HepG2 (cell line): ENCODE measurements around the gene CSPG5. TPM values are rescaled to one million over a fixed set of nuclear protein-coding genes. Genes with fewer than 3 reads are reported as not detected.
A peak's percentile ranks its signal among the peaks of the same experiment; 100 is the strongest.

Source experiments
- ASH2L ChIP-seq: fragments of 300-600, 200-600 bp; sonication (generic); IDR thresholded peaks from 2 replicates; pipeline ENCODE4 v1.7.0; 2017; ENCODE audit warnings: low read depth, mild to moderate bottlenecking, moderate library complexity, mixed read lengths, low read length; ENCODE audit not compliant: insufficient read length
- GTF2F1 ChIP-seq: fragments of 150-350 bp; IDR thresholded peaks from 2 replicates; pipeline ENCODE4 v1.6.1; 2014; ENCODE audit warnings: low read length
- HBP1 ChIP-seq: IDR thresholded peaks from 2 replicates; pipeline ENCODE4 v1.6.1; 2016; ENCODE audit warnings: low read depth, control low read depth
- MTA3 ChIP-seq: sonication (generic); formaldehyde crosslinking; IDR thresholded peaks from 2 replicates; pipeline ENCODE4 v1.4.0; 2020; ENCODE audit warnings: missing genetic modification reagents
- PHB2 ChIP-seq: fragments of 450-650 bp; IDR thresholded peaks from 2 replicates; pipeline ENCODE4 v1.6.1; 2018; ENCODE audit not compliant: partially characterized antibody
- SMC3 ChIP-seq: IDR thresholded peaks from 2 replicates; pipeline ENCODE4 v1.6.1; 2011; ENCODE audit warnings: low read length, improper control_type of control experiment
- UBTF ChIP-seq: sonication (generic); formaldehyde crosslinking; IDR thresholded peaks from 2 replicates; pipeline ENCODE4 v1.4.0; 2020; ENCODE audit warnings: mild to moderate bottlenecking, missing genetic modification reagents
- ZFX ChIP-seq: sonication (generic); formaldehyde crosslinking; IDR thresholded peaks from 2 replicates; pipeline ENCODE4 v1.4.0; 2020; ENCODE audit warnings: mild to moderate bottlenecking, low read depth, missing genetic modification reagents, moderate library complexity
- ZFYVE20 ChIP-seq: sonication (generic); formaldehyde crosslinking; IDR thresholded peaks from 2 replicates; pipeline ENCODE4 v1.8.0; 2023; ENCODE audit warnings: low read depth, mild to moderate bottlenecking, moderate library complexity, missing genetic modification reagents, borderline replicate concordance
- ZIK1 ChIP-seq: sonication (generic); formaldehyde crosslinking; IDR thresholded peaks from 2 replicates; pipeline ENCODE4 v1.5.0; 2020; ENCODE audit warnings: mild to moderate bottlenecking, low read depth, missing genetic modification reagents, borderline replicate concordance
- ZNF142 ChIP-seq: sonication (generic); formaldehyde crosslinking; IDR thresholded peaks from 2 replicates; pipeline ENCODE4 v1.4.0; 2020; ENCODE audit warnings: missing genetic modification reagents
- ZNF275 ChIP-seq: sonication (generic); formaldehyde crosslinking; IDR thresholded peaks from 2 replicates; pipeline ENCODE4 v1.8.0; 2022; ENCODE audit warnings: missing genetic modification reagents, mild to moderate bottlenecking, inconsistent platforms, borderline replicate concordance
- ZNF383 ChIP-seq: sonication (generic); formaldehyde crosslinking; IDR thresholded peaks from 2 replicates; pipeline ENCODE4 v1.4.0; 2020; ENCODE audit warnings: missing genetic modification reagents, mild to moderate bottlenecking, borderline replicate concordance
- ZNF574 ChIP-seq: sonication (generic); formaldehyde crosslinking; IDR thresholded peaks from 2 replicates; pipeline ENCODE4 v1.4.0; 2020; ENCODE audit warnings: missing genetic modification reagents
- polyA plus RNA-seq, 8 experiments: library from polyadenylated mRNA; depleted of rRNA in 3 of 8; stranded (reverse) in 7 of 8; unstranded in 1 of 8; fragments of >200 nt; fragmentation: Illumina TruSeq in 4 of 8; extraction: Trizol in 4 of 8; gene quantifications; 2 replicates each; pipeline versions ENCODE4 v1.2.1 to v1.2.3, GENCODE V29; 2011 to 2016; ENCODE audit warnings: low read depth in 4 of 8, missing spikeins in 1 of 8, mixed read lengths in 1 of 8; ENCODE audit not compliant: insufficient read depth in 1 of 8
- total RNA-seq, 5 experiments: library from RNA; depleted of rRNA; stranded (reverse); fragments of >200 nt; fragmentation: Illumina TruSeq; extraction: Trizol; gene quantifications; 2 replicates each; pipeline ENCODE4 v1.2.3, GENCODE V29; 2016; ENCODE audit warnings: low read depth in 1 of 5

Gene CSPG5
- total and polyA plus RNA-seq, 2 of the 13 experiments (the other 11 are each of a cell fraction or from before 2014, with no cell fraction given), result 0.07 to 0.15 TPM

GRCh38 chr3:47513125-47513929 is 65.3 kb downstream of the CSPG5 start, which contains the start of gene ELP6 (continued):
- TF ChIP-seq ZFYVE20 (CRISPR knock-in tag) (no peak), ZNF275 (peak; percentile 59; the same call in 1 of the 2 replicates), ZNF142 (CRISPR knock-in tag) (peak; percentile 72; the same call in 1 of the 2 replicates), SMC3 (no peak; the same call in 1 of the 2 replicates), PHB2 (no peak), ZNF574 (CRISPR knock-in tag) (peak; percentile 89), GTF2F1 (no peak), ZFX (peak; percentile 90), ASH2L (peak; percentile 84), ZNF383 (CRISPR knock-in tag) (no peak), ZIK1 (peak; percentile 77; the same call in 1 of the 2 replicates), MTA3 (CRISPR knock-in tag) (no peak), UBTF (CRISPR knock-in tag) (no peak), HBP1 (CRISPR knock-in tag) (no peak; the same call in 1 of the 2 replicates)
